HG03280 (cell line): ENCODE results near the gene DCX.

Source experiments
- ATAC-seq: cut with Tn5 transposase; IDR thresholded peaks from one replicate; pipeline ENCODE4 v1.9.1; 2021; ENCODE audit warnings: mild to moderate bottlenecking, moderate library complexity; ENCODE audit not compliant: unreplicated experiment

The DCX gene

DNA sequence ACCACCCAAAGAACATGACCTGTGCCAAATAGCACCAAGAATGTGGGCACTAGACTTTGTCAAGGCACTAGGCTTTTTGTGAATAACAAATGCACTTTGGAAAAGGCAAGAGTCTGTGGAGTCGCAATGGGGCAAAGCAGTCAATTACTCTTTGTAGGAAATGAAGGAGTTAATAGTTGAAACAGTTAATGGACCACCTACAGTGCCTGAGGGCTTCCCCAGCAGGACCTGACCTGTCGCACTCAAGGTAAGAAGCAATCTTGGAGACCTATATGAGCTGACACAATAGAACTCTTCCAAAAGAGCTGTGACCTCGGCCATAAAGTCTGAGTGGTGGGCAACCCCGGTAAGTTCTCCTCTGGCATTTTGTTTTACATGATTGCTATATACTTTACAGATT, 92.5 kb downstream of the DCX start:
- no peak for ATAC-seq

- ATAC-seq = no peak
Measured at GRCh38 chrX:111318901-111319300, 93.1 kb downstream of the DCX start.

DNA sequence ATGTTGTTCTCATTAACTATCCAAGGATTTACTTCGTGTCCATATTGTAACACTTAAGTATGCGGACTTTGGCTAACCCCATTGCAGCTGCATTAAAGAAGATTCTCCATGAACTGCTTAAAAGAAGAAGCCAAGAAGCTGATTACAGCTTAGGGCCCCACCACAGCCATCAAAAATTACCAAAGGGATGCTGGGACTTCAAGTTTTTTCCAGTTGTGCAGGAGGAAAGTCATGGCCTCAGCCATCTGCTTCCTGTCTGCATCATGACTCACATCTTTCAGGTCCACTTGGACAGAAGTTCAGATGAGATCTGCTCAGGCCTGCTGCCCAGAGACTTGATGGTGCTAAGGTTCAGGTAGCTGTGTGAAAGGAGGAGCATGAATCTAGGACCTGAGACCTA, 102.9 kb downstream of the DCX start:
- no peak for ATAC-seq

GRCh38 chrX:111308039-111308438, 104.0 kb downstream of the DCX start:
- no peak for ATAC-seq

- ATAC-seq = no peak
Measured at GRCh38 chrX:111302284-111302683, 109.7 kb downstream of the DCX start.

GRCh38 chrX:111288841-111289240, 123.2 kb downstream of the DCX start:
- ATAC-seq = no peak

- no peak for ATAC-seq
Measured at GRCh38 chrX:111284631-111285293, 127.2 kb downstream of the DCX start.

GRCh38 chrX:111283446-111283845, 128.5 kb downstream of the DCX start:
- no peak for ATAC-seq

DNA sequence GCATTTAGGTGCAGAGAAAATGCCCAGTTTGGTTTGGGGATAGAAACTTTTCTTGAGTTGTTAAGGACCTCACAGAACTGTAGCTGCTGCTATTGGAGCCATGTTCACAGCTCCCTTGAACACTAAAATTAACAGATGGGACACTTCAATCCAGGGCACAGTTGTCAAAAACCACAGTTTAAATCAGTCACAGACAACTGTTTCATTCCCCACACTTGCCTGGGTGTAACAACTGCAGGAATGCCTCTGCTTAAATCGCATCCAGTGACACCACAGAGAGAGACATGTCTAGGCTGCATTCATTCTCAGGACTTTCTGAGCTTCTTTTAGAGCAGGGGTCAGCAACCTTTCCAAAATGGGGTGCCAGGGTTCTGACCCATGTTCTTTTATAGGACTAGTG, 129.0 kb downstream of the DCX start:
- no peak for ATAC-seq

DNA sequence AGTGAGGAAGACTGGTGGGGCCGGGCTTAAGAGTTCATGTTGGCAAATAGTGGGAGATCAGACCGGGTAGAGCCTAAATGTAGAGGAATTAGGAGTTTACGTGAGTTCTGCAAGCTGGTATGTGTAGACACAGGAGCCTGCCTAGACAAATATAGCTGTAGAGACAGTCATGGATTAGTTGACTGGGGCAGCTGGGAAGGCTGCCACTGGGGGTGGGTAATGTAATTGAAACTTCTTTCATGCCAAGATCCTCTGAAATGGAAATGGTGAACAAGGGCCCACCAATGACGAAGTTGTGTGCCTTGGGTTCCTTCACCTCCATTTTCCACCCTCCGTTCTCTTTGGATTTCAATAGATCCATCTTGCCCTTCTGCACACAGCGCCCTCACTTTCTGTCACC, 129.9 kb downstream of the DCX start:
- ATAC-seq = no peak

DNA sequence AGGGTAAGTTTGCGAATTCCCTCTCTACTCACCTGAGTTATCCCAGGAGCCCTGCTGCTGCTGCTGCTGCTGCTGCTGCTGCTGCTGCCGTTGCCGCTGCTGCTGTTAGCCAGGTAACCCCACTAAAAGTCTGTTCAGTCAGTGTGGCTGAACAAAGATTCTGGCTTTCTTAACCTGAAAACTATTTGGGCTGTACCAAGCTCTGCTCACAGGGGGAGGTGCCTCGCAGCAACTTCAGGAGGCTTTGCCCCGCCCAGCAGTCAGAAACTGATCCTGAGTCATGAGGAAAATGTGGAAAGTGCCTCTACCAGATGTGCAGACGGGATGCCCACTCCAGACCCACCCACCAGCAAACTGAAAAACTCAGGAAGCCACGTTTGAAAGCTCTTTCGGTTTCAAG, 141.7 kb downstream of the DCX start, which contains the start of gene CAPN6:
TSS of gene CAPN6 (minus strand) at position 145 of the 400 bp plus-strand sequence. CDS start 6,547 bp downstream, outside the sequence.
- no peak for ATAC-seq

DNA sequence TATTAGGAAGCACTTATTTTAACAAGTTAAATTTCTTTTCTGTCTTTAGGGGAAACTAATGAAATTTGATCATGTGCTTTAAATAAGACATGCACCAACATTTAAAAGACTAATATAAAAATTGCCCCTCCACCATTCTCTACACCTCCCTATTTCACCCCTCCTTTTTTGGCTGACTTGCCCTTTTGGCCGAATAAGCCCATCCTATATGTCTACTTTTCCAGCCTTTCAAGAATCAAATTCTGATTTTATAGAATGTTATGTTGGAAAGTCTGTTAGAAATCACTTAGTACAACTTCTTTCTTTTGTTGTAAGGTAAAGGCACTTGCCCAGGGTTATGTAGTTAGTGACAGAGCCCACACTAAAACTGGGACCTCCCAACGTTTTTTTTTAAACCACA, 143.5 kb downstream of the DCX start:
- ATAC-seq = no peak

GRCh38 chrX:111265486-111265885, 146.5 kb downstream of the DCX start:
- ATAC-seq = no peak

DNA sequence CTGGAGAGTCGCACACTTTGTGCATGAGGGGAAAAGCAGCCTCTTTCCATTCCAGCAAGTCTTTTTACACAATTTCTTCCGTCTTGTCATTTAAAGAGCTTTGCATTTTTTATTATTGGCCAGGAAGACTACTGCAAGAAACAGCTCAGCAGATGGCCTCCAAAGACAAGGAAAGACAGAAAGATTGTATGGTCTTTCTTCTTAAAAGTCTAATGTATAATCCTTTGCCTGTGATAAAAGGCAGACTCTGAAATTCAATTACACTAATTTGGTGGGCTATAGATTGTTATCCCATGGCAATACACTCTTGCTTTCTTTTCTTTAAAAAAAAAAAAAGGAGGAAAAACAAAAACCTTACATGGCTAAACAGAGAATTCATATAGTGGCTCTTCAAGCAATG, 147.6 kb downstream of the DCX start:
- ATAC-seq = no peak

- no peak for ATAC-seq
Measured at GRCh38 chrX:111262086-111262485, 149.9 kb downstream of the DCX start.

GRCh38 chrX:111260451-111260850, 151.5 kb downstream of the DCX start:
- ATAC-seq = no peak

- no peak for ATAC-seq
Measured at GRCh38 chrX:111259559-111259958, 152.4 kb downstream of the DCX start.

DNA sequence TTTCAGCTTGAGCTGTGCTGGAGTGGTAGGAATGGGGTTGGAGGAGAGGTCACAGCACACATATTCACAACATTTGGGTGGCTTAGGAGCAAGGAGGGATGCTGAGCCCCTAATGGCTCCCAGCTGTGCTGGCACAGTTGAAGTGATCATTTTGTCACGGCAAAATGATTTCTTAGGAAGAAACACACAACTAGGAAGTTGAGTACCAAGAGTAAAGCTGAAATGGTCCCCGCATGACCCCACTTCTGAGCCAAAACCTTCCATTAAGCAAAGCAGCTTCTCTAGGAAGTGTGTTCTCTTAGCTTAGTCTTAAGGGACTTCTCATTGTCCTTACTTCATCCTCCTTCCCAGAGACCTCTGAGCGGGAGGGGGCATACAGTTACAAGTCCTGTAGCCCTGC, 154.3 kb downstream of the DCX start:
- ATAC-seq = no peak

GRCh38 chrX:111254896-111255693, 156.9 kb downstream of the DCX start:
- ATAC-seq = no peak

GRCh38 chrX:111244235-111244750, 167.7 kb downstream of the DCX start:
- no peak for ATAC-seq
